Duodenal mucosa (tissue), 2 donors: ENCODE results near the gene ACP6.
"Not testable (repeated sequence)": the region's sequence is repeated elsewhere in the genome, so short reads cannot be mapped to it uniquely, and the experiment has no call there.

Experiments
- H3K27ac ChIP-seq: one replicate; pipeline ENCODE4 v1.7.0; 2013; ENCODE audit warnings: low read depth, low read length
- H3K27me3 ChIP-seq, 2 donors: one replicate each; pipeline ENCODE4 v1.7.0; 2013; ENCODE audit warnings: low read length in 2 of 2, control low read depth in 1 of 2; ENCODE audit not compliant: insufficient read depth in 2 of 2, control insufficient read depth in 1 of 2
- H3K36me3 ChIP-seq, 2 donors: one replicate each; pipeline ENCODE4 v1.7.0; 2013; ENCODE audit warnings: low read length in 2 of 2, control low read depth in 1 of 2; ENCODE audit not compliant: insufficient read depth in 2 of 2, control insufficient read depth in 1 of 2
- H3K4me1 ChIP-seq, 2 donors: one replicate each; pipeline ENCODE4 v1.7.0; 2013; ENCODE audit warnings: low read length in 2 of 2, control low read depth in 1 of 2; ENCODE audit not compliant: insufficient read depth in 2 of 2, control insufficient read depth in 1 of 2
- H3K4me3 ChIP-seq, 2 donors: one replicate each; pipeline ENCODE4 v1.7.0; 2013; ENCODE audit warnings: low read length in 2 of 2, low read depth in 1 of 2
- H3K9ac ChIP-seq, 2 donors: one replicate each; pipeline ENCODE4 v1.7.0; 2013; ENCODE audit warnings: low read length in 2 of 2, low read depth in 1 of 2
- H3K9me3 ChIP-seq, 2 donors: one replicate each; pipeline ENCODE4 v1.7.0; 2013; ENCODE audit warnings: low read length in 2 of 2, control low read depth in 1 of 2; ENCODE audit not compliant: control insufficient read depth in 1 of 2

The ACP6 gene

GRCh38 chr1:147680608-147681235 is 10.4 kb upstream of the ACP6 start:
- H3K27me3 ChIP-seq, H3K9ac ChIP-seq, H3K36me3 ChIP-seq, H3K27ac ChIP-seq, H3K4me3 ChIP-seq, H3K4me1 ChIP-seq: not testable (repeated sequence)
- peaks cover 6 to 12% of the 10 kb centered on the region in 2 donors for H3K9me3 ChIP-seq

GRCh38 chr1:147677681-147678080 is 7.4 kb upstream of the ACP6 start:
- not testable (repeated sequence) for H3K4me3 ChIP-seq, H3K27ac ChIP-seq, H3K36me3 ChIP-seq, H3K27me3 ChIP-seq, H3K4me1 ChIP-seq, H3K9ac ChIP-seq
- peaks cover 6 to 12% of the 10 kb centered on the region in 2 donors for H3K9me3 ChIP-seq

- H3K36me3 ChIP-seq: no peaks in the 10 kb centered on the region
- no peak overlapping the region for H3K4me3 ChIP-seq
- H3K4me1 ChIP-seq: no peaks in the 10 kb centered on the region
- H3K27me3 ChIP-seq: no peaks in the 10 kb centered on the region
- no peak overlapping the region for H3K9ac ChIP-seq
- no peak overlapping the region for H3K27ac ChIP-seq
- H3K9me3 ChIP-seq: peaks cover 4 to 6% of the 10 kb centered on the region in 2 donors
Measured at GRCh38 chr1:147676311-147677085, 6.2 kb upstream of the ACP6 start.

GRCh38 chr1:147673816-147674215 is 3.5 kb upstream of the ACP6 start:
- Histone ChIP-seq H3K9me3 (peaks cover 3 to 6% of the 10 kb centered on the region in 2 donors), H3K4me3 (no peak overlapping the region), H3K27me3 (no peaks in the 10 kb centered on the region), H3K27ac (no peak overlapping the region), H3K4me1 (peaks cover 0 to 9% of the 10 kb centered on the region in 2 donors), H3K9ac (no peak overlapping the region), H3K36me3 (no peaks in the 10 kb centered on the region)

GRCh38 chr1:147673406-147673805 is 3.1 kb upstream of the ACP6 start:
- Histone ChIP-seq H3K27me3 (no peaks in the 10 kb centered on the region), H3K9me3 (peaks cover 0 to 6% of the 10 kb centered on the region in 2 donors), H3K4me3 (no peak overlapping the region), H3K9ac (no peak overlapping the region), H3K4me1 (peaks cover 0 to 13% of the 10 kb centered on the region in 2 donors), H3K27ac (no peak overlapping the region), H3K36me3 (no peaks in the 10 kb centered on the region)

GRCh38 chr1:147669469-147670318 is 630 bp downstream of the ACP6 start:
- Histone ChIP-seq H3K27ac (peak overlapping the region; percentile 84), H3K27me3 (no peaks in the 10 kb centered on the region), H3K4me3 (peak overlapping the region; percentile 95 to 96), H3K36me3 (no peaks in the 10 kb centered on the region), H3K4me1 (peaks cover 0 to 13% of the 10 kb centered on the region in 2 donors), H3K9ac (peak overlapping the region; percentile 78 to 92), H3K9me3 (no peaks in the 10 kb centered on the region)

GRCh38 chr1:147665521-147665920 is 4.8 kb downstream of the ACP6 start:
- Histone ChIP-seq H3K9me3 (no peaks in the 10 kb centered on the region), H3K36me3 (no peaks in the 10 kb centered on the region), H3K9ac (no peak overlapping the region), H3K27me3 (no peaks in the 10 kb centered on the region), H3K4me3 (no peak overlapping the region), H3K4me1 (peaks cover 0 to 10% of the 10 kb centered on the region in 2 donors), H3K27ac (no peak overlapping the region)

GRCh38 chr1:147664206-147664605 is 6.1 kb downstream of the ACP6 start:
- Histone ChIP-seq H3K9ac (no peak overlapping the region), H3K27ac (no peak overlapping the region), H3K36me3 (peaks cover 0 to 4% of the 10 kb centered on the region in 2 donors)

GRCh38 chr1:147654511-147654910 is 15.8 kb downstream of the ACP6 start:
- no peaks in the 10 kb centered on the region for H3K9me3 ChIP-seq
- H3K27ac ChIP-seq: no peak overlapping the region
- peaks cover 22 to 49% of the 10 kb centered on the region in 2 donors for H3K36me3 ChIP-seq
- H3K9ac ChIP-seq: no peak overlapping the region
- no peak overlapping the region for H3K4me3 ChIP-seq
- no peaks in the 10 kb centered on the region for H3K4me1 ChIP-seq
- no peaks in the 10 kb centered on the region for H3K27me3 ChIP-seq

More at GRCh38 chr1:147664206-147664605, 6.1 kb downstream of the ACP6 start:
- no peaks in the 10 kb centered on the region for H3K27me3 ChIP-seq
- H3K4me1 ChIP-seq: peaks cover 0 to 8% of the 10 kb centered on the region in 2 donors
- H3K9me3 ChIP-seq: no peaks in the 10 kb centered on the region
- no peak overlapping the region for H3K4me3 ChIP-seq

GRCh38 chr1:147652306-147652705 is 18.0 kb downstream of the ACP6 start:
- Histone ChIP-seq H3K4me1 (no peaks in the 10 kb centered on the region), H3K27ac (no peak overlapping the region), H3K27me3 (no peaks in the 10 kb centered on the region), H3K9ac (no peak overlapping the region), H3K9me3 (no peaks in the 10 kb centered on the region), H3K36me3 (peaks cover 26 to 56% of the 10 kb centered on the region in 2 donors), H3K4me3 (no peak overlapping the region)
